Esophagus mucosa (tissue), 1 donor: ENCODE measurements around the gene SLC9A2. TPM values are rescaled to one million over a fixed set of nuclear protein-coding genes. Genes with fewer than 3 reads are reported as not detected.

Experiments
- ATAC-seq: fragments of 200-7000 bp; cut with Tn5 transposase; one replicate; pipeline ENCODE4 v1.9.1; 2020
- total RNA-seq: library from RNA; stranded (reverse); gene quantifications from one replicate; pipeline ENCODE4 v1.2.4, GENCODE V29; 2023
- donor health status: DM: yes; HTN: yes; CAD: no.

Gene SLC9A2
- total RNA-seq, 1 donor from 2014 or later, result 0.20 TPM

DNA sequence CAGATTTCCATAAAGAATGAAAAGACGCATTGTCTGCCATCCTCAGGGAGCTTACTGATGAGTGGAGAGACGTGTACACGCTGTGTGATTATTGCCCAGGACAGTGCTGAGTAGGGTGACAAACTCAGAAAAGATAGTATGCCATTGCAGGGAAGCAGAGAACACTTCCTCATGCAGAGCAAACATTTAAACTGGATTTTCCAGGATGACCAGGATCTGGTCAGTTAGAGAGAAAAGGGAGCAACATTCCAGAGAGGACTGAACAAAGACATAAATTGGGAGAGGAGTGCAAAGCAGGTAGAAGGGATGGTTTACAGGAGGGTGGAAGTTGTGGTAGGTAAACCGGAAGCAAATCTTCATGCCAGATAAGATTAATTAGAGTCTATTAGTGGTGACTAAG is 2.3 kb downstream of the SLC9A2 start:
- ATAC-seq, result no peak

DNA sequence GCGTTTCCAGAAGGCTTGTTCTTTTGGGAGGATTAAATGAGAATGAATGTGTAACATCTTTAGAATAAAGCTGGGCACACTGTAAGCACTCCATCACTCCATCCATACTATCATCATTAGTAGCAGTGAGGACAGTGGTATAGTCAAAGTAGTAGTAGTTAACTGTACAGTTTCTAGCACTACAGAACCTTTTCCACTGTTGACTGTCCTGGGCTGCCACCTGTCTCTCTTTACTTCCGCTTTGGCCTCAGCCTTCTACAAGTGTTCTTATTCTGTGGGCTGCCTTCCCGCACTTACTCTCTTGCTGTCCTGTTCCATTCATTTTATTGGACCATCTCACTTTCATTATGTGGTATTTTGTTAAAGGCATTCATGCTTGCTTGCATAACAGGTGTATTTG is 3.3 kb downstream of the SLC9A2 start:
- ATAC-seq, result no peak

DNA sequence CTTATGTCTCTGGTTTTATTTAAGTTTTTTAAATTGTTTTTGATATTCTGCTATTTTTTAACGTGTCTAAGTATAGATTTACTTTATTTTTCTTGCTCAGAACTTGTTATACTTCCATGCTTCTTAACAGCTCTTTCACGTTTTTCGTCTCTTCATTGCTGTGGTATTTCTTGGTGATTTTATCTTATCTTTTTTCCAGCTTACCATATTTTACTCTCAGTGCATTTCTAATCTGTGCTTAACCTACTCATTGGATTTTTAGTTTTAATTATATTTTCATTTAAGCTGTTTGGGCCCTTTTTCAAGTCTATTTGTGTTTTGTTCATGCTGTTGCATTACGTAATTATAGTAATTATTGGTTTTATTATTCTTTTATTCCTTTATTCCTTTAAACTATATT is 11.1 kb downstream of the SLC9A2 start:
- no peak for ATAC-seq

DNA sequence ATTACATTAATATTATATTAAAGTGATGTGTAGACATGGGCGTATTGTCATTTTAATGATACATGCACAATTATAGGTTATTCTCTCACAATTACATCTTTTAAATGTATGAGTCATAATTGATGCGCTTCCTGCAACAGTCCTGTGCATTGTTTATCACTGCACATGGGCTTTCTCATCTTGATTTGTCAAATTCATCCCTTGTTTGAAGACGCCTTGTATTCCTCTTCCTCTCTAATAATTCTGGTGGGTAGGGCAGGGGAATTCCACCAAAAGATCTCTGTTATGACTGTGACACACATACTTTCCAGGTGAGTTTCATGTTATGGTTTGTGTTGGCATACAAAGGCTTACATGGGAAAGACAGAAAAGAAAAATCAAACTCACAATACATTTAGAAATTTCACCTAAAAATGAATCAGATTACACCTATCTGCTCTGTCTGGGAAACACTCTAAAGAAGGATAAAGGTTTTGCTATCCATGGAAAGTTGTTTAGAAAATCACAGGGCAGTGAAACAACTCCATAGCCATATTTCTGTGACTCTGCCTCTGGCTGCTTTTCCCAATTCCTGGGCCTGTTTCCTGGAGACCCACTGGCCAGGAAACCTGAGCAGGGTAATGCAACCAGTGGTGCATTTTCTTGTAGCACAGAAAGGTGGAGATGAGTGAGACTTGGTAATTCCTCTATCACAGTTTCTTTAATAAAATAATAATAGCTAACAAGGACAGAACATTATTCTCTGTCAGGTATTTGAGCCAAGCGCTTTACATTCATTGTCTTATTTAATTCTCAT is 13.2 kb downstream of the SLC9A2 start:
- ATAC-seq, result no peak

DNA sequence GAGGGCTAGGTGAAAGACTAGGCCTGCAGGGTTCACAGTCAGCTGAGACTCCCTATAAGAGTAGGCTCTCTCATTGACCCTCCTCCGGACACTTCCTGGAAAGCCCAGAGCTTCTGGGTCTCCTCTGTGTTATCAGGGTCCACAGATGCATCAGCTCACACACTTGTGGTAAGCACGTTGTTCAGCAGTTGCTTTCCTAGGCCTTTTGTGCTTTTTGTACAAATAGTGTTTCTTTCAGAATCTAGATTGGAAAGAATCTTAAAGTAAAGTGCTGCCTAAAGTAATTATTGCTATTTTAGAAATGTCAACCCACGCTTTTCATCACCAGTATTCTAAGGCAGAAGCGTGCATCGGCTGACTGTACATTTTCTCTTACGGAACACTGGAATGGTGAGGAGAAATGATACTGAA is 15.5 kb downstream of the SLC9A2 start:
- ATAC-seq, result no peak

DNA sequence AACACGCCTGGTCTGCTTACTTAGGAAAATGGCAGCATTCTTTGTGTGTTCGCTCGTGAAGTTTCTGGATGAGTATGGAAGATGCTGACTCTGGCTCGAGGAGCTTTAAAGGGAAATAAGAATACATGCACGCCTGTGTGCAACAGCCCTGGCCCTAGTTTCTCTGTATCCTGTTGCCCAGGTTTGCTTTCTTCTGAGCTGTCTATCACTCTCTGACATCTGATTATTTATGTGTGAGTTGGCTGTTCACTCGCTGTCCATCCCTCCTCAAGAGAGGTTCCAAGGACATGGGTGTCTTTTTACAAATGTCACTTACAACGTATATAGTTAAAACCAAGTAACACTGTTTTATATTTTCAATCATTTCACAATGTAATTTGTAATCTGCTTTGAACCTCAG is 16.0 kb downstream of the SLC9A2 start:
- ATAC-seq, result no peak

DNA sequence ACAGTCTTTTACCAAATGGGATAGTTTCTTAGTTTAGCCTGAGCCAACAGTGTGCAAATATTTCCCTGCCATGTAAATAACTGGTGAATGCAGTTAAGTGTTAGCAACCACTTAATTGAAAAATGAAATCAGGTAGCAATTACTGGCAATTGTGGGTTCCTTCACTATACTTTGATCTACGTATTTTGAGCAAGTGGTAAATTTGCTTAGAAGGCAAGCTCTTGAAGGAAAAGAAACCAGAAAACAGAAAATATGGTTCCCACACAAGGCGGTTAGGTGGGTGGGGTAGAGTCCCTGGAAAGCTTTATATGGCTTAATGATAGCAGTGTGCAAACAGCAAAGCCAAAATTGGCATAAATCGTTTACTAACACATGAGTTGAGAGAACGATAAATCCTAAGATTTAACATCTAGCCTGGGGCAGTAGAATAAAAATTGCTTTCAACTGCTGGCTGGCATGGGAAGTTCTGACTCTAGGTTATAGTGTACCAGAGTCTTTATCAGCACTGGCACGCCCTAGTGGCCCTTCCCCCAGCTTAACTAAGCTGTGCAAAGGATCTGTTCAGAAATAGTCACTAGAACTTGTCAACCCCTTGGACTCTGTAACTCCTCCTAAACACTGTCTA is 17.0 kb downstream of the SLC9A2 start:
- ATAC-seq, result peak; percentile 34

DNA sequence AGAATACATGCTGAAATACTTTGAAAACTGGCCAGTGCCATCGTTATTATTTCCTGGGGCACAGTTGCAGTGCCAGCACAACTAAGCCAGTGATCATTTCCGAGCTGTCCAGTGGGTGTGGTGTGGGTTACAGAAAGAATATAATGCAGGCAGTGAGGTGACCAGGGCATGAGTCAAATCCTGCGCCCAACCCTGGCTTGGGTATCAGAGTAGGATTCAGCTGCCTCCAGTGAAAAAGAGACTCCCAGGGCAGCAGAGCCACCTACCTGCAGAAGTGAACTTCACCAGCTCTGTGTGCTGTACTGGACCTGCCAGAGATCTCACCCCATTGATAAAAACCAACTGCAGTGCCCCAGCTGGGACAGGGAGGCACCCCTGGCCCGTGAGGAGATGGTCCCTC is 18.0 kb downstream of the SLC9A2 start:
- peak; percentile 93 for ATAC-seq

DNA sequence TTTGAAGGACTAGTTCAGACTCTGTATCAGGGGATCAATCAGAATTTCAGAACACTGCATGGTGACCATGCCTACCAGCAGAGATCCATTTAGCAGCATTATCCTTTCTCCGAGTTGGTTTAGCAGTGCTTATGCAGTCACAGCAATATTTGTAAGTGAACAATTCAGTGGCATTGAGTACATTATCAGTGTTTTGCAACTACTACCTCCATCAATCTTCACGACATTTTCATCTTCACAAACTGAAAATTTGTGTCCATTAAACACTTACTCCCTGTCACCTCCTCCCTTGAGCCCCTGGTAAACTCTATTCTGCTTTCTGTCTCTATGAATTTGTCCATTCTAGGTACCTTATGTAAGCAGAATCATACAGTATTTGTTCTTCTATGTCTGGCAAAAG is 20.1 kb downstream of the SLC9A2 start:
- ATAC-seq, result no peak

DNA sequence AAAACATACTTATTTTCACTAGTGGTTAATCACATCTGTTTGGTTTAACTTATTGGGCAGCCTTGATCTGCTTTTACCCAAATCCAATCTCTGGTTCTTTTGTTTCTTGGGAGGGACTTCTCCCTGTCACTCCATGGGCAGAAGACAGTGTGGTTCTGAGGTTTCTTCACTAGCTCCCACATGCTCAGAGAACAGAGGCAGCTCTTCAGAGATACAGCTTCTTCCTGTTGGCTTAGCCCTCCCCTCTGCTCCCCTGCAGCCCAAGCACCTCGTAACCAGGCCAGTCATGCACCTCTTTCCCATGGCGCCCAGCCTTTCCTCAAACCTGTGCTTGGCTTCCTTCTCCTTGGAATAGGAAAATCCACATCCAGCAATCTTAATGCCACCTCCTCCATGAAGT is 32.8 kb downstream of the SLC9A2 start:
- ATAC-seq, result no peak

DNA sequence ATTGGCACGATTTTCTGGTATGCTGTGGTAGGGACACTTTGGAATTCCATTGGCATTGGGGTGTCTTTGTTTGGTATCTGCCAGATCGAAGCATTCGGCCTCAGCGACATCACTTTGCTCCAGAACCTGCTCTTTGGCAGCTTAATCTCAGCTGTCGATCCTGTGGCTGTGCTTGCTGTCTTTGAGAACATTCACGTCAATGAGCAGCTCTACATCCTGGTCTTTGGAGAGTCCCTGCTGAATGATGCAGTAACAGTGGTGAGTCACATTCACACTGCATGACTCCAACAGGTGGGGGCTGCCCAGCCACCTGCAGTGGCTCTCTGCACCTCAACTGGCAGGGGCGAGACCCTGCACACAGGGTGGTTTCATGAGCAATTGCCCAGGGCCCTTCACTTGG is 38.4 kb downstream of the SLC9A2 start:
- ATAC-seq, result peak; percentile 65

DNA sequence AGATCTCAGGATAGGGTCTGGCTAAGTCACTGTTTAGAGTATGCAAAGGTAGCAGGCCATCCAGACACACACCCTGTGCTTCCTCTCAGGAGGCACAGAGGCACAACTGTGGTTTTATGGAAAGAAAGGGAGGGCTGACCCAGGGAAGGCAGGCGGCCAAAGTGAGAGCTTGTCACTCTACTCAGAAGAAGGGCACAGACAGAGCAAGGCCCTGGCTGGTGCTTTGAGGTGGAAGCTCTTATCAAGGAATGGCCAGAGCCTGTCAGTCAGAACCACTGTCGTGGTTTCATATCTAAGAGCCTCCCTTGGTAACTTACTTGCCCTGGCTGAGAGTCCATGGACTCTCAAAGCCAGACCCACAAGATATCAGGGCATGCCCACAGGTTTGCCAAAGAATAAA is 40.7 kb downstream of the SLC9A2 start:
- ATAC-seq, result no peak

DNA sequence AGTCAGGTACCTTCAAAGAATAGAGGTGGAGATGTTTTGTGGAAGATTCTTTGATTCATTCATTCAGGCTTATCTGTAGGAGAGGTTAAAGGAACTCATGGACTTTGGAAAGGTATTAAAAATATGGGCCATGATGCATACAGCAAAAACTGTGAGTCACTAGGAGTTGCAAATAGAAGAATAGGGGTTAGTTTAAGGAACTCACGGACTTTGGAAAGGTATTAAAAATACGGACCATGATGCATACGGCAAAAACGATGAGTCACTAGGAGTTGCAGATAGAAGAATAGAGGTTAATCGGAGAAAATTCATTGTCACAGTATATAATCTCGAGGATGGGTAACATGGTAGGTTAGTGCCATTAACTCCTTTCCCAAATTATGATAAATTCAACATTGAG is 41.2 kb downstream of the SLC9A2 start:
- peak; percentile 49 for ATAC-seq

DNA sequence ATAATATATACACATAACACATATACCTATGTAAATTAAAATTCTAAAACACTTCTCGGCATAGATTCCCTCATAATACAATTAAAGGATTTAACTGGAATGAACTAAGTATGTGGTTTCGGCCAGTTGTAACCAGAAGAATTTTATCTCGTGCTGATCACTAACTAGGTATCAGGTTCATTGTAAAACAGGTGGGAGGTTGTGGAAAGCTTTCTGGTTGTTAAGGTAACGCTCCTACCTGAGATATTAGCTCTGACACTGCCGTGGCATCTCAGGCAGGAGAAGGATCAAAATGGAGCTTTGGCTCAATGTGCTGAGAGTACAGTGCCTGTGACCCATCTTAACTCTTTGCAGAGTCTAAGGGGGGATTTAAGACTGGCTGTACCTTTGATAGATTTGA is 42.5 kb downstream of the SLC9A2 start:
- no peak for ATAC-seq

DNA sequence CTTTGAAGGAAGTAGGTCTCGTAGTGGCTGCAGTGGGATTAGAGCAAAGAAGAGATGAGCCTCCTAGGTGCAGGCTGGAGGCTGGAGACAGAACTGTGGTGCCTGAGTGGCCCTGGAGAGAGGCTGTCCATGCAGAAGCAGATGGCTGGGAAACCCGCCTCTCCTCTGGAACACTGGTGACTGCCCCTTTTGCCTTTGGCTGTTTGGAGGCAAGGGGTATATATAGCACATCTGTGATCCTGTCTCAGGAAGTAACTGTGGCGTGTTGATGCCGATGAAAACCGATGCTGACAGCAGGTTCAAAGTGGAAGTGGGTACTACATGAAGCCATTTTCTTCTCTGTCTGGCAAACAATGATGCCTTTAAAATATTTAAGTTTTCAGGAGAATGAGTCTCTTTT is 43.5 kb downstream of the SLC9A2 start:
- no peak for ATAC-seq

DNA sequence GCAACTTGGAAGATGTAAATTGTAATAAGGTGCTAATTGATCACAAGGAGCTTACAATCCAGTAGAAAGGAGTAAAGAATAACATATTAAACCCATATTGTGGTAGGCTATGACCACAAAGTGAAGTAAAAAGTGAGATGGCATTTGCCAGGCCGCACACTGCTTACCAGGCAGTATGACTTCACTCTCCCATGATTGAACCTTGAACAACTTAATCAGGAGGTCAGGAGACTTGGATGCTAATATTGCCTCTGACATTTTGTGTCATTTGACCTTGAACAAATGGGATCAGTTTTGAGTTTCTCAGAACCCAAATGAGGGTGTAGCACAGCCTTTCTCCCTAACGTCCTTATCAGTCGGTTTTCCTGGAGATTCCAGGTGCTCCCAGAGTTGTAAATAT is 44.0 kb downstream of the SLC9A2 start:
- ATAC-seq, result no peak

DNA sequence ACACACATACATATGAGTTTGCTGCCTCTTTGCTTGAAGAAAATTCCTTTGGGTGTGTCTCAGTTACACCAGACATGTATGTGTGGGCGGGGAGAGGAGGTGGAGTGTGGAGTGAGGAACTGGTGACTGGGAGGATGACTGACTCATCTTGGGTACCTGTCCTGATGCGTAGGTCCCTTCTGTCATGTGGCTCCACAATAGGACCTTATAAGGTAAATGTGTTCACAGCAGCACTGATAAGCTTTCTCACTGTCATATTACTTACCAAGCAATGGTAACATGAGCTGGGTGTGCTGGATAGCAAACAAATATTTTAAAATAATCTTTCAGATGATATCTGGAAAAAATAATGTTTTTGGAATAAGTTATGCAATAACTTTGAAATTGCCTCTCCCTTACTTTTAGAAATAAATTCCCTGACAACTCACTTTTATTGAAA is 45.1 kb downstream of the SLC9A2 start:
- peak; percentile 100 for ATAC-seq

DNA sequence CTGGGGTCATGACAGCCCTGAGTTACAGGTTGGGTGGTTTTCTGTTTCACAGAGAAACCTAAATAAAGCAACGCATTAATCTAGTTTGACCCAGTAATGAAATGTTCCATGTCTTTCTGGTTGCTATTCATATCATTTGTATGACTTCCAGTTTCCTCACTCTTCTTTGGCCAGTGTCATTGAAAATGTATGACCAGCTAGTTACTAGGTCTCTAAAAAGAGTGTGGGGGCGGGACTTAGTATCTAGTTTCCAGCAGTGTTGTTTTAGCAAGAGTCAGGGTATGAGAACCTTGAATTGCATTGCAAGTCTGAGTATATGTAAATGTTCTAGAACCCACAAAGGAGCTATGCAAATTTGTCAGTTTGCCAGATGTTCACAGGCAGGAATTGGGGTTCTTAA is 47.7 kb downstream of the SLC9A2 start:
- ATAC-seq, result no peak

DNA sequence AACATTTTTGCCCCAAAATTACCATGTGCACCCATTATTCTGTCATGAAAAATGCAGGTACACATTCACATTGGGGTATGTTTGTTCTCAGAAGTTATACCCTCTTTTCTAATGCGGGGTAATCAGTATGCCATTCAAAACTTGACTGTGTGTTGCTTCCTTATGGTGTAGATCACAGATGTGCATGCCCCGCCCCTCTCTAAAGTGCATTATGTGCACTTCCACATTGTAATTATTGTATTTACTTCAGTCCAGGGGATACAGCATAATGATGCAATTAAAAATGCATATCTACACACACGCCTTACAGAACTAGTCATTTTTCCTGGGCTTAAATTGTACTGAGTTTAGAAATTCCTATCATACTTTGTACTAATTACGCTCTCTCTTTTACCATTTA is 48.8 kb downstream of the SLC9A2 start:
- ATAC-seq, result no peak

DNA sequence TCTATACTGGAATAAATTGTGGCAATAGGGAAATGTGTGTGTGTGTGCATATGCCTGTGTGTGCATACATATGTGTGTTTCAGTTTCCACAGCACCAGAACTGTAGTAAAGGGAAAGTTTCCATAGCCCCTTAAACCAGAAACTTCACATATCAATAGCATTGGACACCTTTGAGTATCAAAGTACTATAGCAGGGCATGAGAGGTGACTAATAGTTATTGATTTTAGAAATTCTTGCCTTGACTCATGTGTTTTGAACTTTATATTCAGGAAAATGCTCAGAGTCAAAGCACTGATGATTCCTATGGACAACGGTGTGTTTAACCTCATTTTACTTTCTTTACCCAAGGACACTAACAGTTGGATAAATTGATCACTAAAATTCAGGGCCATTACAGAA is 50.0 kb downstream of the SLC9A2 start:
- ATAC-seq, result no peak

DNA sequence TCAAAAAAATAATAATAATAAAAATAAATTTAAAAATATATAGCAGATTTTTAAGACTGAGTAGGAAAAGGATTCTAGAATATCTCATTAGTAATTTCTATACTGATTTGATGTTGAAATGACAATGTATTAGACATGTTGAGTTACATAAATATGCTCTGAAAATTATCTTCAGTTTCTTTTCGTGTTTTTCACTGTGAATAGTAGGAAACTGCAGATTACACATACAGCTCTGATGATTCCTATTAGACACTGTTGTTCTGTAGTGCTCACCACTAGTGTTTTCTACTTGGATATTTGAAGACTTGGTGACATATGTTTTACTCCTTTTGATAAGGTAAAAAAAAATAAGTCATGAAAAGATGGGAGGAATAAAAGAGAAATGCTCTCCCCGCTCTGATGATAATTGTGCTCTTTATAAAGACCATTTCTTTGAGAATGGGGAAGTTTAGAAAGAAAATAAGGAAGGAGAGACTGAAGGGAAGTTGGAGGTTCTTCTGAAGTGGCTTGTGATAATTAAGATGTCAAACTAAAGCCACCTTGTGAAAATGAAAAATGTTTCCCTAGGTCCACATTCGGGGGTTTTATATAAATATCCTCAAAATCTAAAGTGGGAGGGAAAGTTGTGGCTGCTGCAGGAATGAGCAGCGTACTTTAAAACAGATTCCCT is 52.9 kb downstream of the SLC9A2 start:
- no peak for ATAC-seq

DNA sequence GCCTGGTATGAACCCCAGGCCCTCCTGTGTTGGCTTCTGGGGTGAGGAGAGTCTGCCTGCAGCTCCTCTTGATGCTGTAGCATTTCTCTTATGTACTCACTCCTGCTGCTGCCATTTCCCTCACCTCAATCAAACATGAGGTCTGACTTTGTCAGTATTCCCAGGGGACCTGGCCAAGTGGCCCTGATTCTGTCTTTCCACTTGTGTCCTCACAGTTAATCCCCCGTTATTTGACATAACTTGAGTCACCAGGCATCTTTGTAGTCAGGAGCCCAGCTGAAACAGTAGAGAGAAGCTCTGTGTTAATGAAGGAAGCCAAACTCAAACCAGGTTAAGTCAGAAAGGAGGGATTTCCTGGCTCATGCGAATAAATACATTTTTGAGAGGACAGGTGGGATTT is 55.0 kb downstream of the SLC9A2 start:
- no peak for ATAC-seq

DNA sequence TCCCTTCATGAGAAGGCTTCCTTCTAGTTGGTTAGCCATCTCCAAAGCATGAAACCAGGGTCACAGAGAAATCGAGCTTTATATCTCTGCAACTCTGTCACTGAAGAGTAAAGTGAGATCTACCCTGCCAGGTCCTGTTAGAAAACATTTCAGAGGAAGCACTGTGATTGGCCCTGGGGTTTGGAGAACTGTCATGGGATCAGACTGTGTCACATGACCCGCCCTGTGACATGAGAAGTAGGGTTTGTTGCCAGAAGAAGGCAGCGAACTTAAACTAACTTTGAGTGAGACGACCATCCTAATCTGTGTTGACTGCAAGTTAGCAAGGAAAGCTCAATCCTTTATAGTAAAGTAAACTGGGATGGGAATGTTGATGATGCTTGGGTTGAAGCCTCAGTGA is 55.5 kb downstream of the SLC9A2 start:
- no peak for ATAC-seq
